AG09309 (cell line): ENCODE data around the gene MTHFD1L.
"Not testable (repeated sequence)": the region's sequence is repeated elsewhere in the genome, so short reads cannot be mapped to it uniquely, and the experiment has no call there.

Source experiments
- DNase-seq: peaks from one replicate; pipeline ENCODE4 v3.0.0-alpha.2; 2010; ENCODE audit warnings: low read depth
- H3K4me3 ChIP-seq: 2 replicates; pipeline ENCODE4 v1.5.1; 2011; ENCODE audit warnings: mild to moderate bottlenecking, low read depth, low read length, moderate library complexity; ENCODE audit not compliant: control insufficient read depth
- CTCF ChIP-seq: IDR thresholded peaks from 2 replicates; pipeline ENCODE4 v1.5.1; 2011; ENCODE audit warnings: mild to moderate bottlenecking, low read depth, low read length, inconsistent platforms; ENCODE audit not compliant: insufficient read depth, control insufficient read depth; ENCODE audit errors: missing control alignments

MTHFD1L gene

DNA sequence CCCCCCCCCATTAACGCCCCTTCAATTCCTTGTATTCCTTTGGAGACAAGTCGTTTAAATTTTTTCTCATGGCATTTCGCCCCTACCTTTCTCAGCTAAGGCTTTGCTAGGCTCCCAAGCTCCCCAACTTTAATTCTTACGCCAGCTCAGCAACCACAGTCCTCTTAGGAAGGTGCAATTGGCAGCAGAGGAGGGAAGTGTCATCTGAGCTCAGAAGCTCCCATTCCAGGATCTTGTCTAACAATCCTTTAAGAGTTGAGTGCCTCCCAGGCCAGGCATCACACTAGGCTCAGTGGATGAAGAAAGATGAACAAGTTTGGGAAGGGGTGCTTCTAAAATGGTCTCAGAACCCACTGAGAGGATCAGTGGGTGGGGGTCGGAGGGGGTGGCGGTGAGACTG, 243.0 kb downstream of the MTHFD1L start:
- TF ChIP-seq CTCF: no peak
- no peak for DNase-seq

GRCh38 chr6:151109361-151109760, 243.9 kb downstream of the MTHFD1L start:
- no peak for TF ChIP-seq CTCF
- DNase-seq: no peak
- H3K4me3 ChIP-seq: no peak overlapping the region

More for the DNA sequence above, 243.0 kb downstream of the MTHFD1L start:
- H3K4me3 ChIP-seq: no peak overlapping the region

DNA sequence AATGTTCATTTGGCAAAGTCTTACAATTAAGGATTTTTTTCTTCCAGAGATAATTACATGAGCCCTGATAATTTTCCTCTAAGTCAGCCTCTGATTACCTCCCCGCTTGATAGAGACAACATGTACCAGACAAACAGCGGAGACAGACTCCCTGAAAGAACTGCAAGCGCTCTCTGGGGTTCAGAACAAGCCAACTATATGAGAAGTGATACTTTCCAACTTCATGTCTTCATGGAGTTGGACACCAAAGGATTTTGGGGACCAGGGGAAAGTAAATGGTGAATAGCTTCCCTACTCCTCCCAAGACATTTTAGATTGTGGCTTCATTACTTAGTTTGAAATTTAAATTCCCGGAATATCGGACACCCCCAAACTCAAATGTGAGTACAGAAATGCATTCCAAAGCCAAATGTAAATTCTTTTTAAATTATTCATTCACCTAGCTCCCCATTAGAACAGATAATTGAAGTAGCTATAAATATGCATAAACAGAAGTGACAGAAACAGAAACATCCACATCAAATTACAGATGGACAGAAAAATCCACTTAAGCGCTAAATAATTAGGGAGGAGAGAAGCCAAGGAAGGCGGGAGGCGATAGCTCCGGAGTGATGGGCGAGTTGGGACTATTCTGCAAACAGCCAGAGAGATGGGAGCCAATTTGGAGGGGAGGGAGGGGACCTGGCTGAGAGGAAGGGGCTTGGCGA, 244.5 kb downstream of the MTHFD1L start:
- H3K4me3 ChIP-seq: no peak overlapping the region
- no peak for TF ChIP-seq CTCF
- no peak for DNase-seq

DNA sequence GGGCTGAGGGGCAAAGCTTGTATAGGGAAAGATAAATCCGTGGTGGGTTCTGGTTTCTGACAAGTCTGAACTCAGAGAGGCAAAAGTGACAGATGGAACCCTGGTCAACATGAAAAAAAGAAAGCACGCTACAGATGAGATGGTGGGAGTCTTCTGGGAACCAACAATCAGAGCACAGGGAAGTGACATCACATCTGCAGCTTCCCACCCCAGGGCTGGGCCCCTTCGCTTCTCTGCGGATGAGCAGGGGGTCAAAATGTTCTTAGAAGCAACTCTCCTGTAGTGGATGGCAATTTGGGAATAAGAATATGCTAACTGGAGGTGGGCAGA, 245.0 kb downstream of the MTHFD1L start:
- no peak for TF ChIP-seq CTCF
- H3K4me3 ChIP-seq: no peak overlapping the region
- no peak for DNase-seq

GRCh38 chr6:151111670-151112069, 246.2 kb downstream of the MTHFD1L start:
- DNase-seq: no peak
- H3K4me3 ChIP-seq: no peak overlapping the region
- TF ChIP-seq CTCF: no peak

GRCh38 chr6:151112130-151112529, 246.6 kb downstream of the MTHFD1L start:
- DNase-seq: no peak
- no peak overlapping the region for H3K4me3 ChIP-seq
- TF ChIP-seq CTCF: no peak

DNA sequence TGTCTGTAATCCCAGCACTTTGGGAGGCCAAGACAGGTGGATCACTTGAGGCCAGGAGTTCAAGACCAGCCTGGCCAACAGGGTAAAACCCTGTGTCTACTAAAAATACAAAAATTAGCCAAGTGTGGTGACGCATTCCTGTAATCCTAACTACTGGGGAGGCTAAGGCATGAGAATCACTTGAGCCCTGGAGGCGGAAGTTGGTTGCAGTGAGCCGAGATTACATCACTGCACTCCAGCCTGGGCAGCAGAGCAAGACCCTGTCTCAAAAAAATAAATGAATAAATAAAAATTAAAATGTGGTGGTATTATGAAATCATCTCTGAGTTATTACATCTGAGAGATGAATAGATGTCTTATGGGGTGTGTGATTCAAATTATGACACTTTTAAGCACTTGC, 247.4 kb downstream of the MTHFD1L start:
- H3K4me3 ChIP-seq, DNase-seq: not testable (repeated sequence)
